GM23338 (cell line): ENCODE results near the gene PNLIPRP2.

Experiments
- CREB1 ChIP-seq: fragments of 250-450 bp; sonication (Bioruptor Pico); IDR thresholded peaks from 2 replicates; pipeline ENCODE4 v1.5.0; 2020; ENCODE audit warnings: low read depth, mild to moderate bottlenecking, moderate library complexity
- CTCF ChIP-seq, 2 experiments: fragments of 200-600 bp in 1 of 2; sonication (generic) in 1 of 2; conservative IDR thresholded peaks; 2 replicates each; pipeline versions ENCODE4 v1.5.1 to v1.6.1; 2016 to 2017; ENCODE audit warnings: antibody characterized with exemption in 2 of 2, low read depth in 2 of 2, mild to moderate bottlenecking in 2 of 2, moderate library complexity in 1 of 2
- EZH2 ChIP-seq: fragments of 200-600 bp; sonication (generic); IDR thresholded peaks from one replicate; pipeline ENCODE4 v1.8.0; 2017; ENCODE audit warnings: antibody characterized with exemption, mild to moderate bottlenecking, low read depth; ENCODE audit not compliant: unreplicated experiment
- EZH2phosphoT487 ChIP-seq: fragments of 200-600 bp; sonication (generic); IDR thresholded peaks from one replicate; pipeline ENCODE4 v1.8.1; 2018; ENCODE audit warnings: antibody characterized with exemption; ENCODE audit not compliant: unreplicated experiment
- JUNB ChIP-seq: IDR thresholded peaks from one replicate; pipeline ENCODE4 v1.6.1; 2016; ENCODE audit warnings: antibody characterized with exemption; ENCODE audit not compliant: unreplicated experiment
- NANOG ChIP-seq: IDR thresholded peaks from 2 replicates; pipeline ENCODE4 v1.6.1; 2016; ENCODE audit warnings: antibody characterized with exemption, borderline replicate concordance
- POLR2AphosphoS5 ChIP-seq: IDR thresholded peaks from 2 replicates; pipeline ENCODE4 v1.6.1; 2016; ENCODE audit warnings: antibody characterized with exemption, low read depth
- REST ChIP-seq: IDR thresholded peaks from one replicate; pipeline ENCODE4 v1.6.1; 2018; ENCODE audit warnings: antibody characterized with exemption; ENCODE audit not compliant: unreplicated experiment
- STAT1 ChIP-seq: IDR thresholded peaks from one replicate; pipeline ENCODE4 v1.6.1; 2016; ENCODE audit warnings: antibody characterized with exemption; ENCODE audit not compliant: unreplicated experiment
- ZNF114 ChIP-seq: fragments of 250-450 bp; sonication (Bioruptor Pico); IDR thresholded peaks from 2 replicates; pipeline ENCODE4 v1.5.0; 2020; ENCODE audit warnings: mild to moderate bottlenecking, moderate library complexity
- ZNF331 ChIP-seq: fragments of 250-450 bp; sonication (Bioruptor Pico); IDR thresholded peaks from 2 replicates; pipeline ENCODE4 v1.5.0; 2020; ENCODE audit warnings: low read depth, mild to moderate bottlenecking, moderate library complexity
- TF ChIP-seq, protein P1 (sequence below): IDR thresholded peaks from 2 replicates; pipeline ENCODE4 v1.6.1; 2016; ENCODE audit warnings: antibody characterized with exemption
- TF ChIP-seq, protein P2 (sequence below): fragments of 250-450 bp; sonication (Bioruptor Pico); IDR thresholded peaks from 2 replicates; pipeline ENCODE4 v1.5.0; 2020; ENCODE audit warnings: mild to moderate bottlenecking, moderate library complexity

DNA sequence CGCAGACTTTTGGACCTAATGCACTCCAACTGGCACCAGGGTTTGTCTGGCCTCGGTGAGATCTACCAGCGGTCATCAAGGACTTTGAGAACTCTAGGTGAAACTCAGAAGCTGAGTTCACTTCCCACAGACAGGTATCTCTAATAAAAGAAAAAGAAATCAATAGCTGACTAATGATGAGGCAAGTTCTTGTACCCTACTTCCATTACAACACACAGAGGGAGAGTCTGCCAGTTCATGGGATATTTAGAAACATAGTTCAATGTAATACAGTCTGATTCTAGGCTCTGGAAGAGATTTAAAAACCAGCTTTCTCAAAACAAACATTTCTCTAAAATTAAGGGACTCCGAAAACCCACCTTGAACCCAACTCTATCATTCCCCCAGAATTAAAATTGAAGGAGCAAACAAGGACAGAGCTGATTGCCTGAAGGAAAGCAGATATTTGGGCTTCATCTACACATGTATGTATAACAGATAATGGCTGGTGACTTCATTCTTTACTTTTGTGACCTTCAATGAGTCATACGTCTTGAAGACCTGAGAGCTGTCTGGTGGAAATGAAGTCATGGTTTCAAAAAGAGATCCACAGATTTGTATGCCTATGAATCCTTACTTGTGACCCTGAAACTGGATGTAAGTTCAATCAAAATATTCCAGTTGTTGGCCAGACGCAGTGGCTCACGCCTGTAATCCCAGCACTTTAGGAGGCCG is 32.7 kb upstream of the PNLIPRP2 start:
- TF ChIP-seq ZNF331 = no peak
- no peak for TF ChIP-seq POLR2AphosphoS5
- TF ChIP-seq CTCF (conservative IDR thresholded peaks at IDR 0.05; ENCODE audit: low read depth in 2 of 2) = no peak
- no peak for TF ChIP-seq CREB1 (CRISPR knock-in tag)
- no peak for TF ChIP-seq EZH2
- no peak for TF ChIP-seq EZH2phosphoT487
- no peak for TF ChIP-seq REST
- TF ChIP-seq, protein P1, sequence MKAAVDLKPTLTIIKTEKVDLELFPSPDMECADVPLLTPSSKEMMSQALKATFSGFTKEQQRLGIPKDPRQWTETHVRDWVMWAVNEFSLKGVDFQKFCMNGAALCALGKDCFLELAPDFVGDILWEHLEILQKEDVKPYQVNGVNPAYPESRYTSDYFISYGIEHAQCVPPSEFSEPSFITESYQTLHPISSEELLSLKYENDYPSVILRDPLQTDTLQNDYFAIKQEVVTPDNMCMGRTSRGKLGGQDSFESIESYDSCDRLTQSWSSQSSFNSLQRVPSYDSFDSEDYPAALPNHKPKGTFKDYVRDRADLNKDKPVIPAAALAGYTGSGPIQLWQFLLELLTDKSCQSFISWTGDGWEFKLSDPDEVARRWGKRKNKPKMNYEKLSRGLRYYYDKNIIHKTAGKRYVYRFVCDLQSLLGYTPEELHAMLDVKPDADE = no peak
- no peak for TF ChIP-seq JUNB
- no peak for TF ChIP-seq STAT1
- no peak for TF ChIP-seq ZNF114 (CRISPR knock-in tag)
- TF ChIP-seq, protein P2, sequence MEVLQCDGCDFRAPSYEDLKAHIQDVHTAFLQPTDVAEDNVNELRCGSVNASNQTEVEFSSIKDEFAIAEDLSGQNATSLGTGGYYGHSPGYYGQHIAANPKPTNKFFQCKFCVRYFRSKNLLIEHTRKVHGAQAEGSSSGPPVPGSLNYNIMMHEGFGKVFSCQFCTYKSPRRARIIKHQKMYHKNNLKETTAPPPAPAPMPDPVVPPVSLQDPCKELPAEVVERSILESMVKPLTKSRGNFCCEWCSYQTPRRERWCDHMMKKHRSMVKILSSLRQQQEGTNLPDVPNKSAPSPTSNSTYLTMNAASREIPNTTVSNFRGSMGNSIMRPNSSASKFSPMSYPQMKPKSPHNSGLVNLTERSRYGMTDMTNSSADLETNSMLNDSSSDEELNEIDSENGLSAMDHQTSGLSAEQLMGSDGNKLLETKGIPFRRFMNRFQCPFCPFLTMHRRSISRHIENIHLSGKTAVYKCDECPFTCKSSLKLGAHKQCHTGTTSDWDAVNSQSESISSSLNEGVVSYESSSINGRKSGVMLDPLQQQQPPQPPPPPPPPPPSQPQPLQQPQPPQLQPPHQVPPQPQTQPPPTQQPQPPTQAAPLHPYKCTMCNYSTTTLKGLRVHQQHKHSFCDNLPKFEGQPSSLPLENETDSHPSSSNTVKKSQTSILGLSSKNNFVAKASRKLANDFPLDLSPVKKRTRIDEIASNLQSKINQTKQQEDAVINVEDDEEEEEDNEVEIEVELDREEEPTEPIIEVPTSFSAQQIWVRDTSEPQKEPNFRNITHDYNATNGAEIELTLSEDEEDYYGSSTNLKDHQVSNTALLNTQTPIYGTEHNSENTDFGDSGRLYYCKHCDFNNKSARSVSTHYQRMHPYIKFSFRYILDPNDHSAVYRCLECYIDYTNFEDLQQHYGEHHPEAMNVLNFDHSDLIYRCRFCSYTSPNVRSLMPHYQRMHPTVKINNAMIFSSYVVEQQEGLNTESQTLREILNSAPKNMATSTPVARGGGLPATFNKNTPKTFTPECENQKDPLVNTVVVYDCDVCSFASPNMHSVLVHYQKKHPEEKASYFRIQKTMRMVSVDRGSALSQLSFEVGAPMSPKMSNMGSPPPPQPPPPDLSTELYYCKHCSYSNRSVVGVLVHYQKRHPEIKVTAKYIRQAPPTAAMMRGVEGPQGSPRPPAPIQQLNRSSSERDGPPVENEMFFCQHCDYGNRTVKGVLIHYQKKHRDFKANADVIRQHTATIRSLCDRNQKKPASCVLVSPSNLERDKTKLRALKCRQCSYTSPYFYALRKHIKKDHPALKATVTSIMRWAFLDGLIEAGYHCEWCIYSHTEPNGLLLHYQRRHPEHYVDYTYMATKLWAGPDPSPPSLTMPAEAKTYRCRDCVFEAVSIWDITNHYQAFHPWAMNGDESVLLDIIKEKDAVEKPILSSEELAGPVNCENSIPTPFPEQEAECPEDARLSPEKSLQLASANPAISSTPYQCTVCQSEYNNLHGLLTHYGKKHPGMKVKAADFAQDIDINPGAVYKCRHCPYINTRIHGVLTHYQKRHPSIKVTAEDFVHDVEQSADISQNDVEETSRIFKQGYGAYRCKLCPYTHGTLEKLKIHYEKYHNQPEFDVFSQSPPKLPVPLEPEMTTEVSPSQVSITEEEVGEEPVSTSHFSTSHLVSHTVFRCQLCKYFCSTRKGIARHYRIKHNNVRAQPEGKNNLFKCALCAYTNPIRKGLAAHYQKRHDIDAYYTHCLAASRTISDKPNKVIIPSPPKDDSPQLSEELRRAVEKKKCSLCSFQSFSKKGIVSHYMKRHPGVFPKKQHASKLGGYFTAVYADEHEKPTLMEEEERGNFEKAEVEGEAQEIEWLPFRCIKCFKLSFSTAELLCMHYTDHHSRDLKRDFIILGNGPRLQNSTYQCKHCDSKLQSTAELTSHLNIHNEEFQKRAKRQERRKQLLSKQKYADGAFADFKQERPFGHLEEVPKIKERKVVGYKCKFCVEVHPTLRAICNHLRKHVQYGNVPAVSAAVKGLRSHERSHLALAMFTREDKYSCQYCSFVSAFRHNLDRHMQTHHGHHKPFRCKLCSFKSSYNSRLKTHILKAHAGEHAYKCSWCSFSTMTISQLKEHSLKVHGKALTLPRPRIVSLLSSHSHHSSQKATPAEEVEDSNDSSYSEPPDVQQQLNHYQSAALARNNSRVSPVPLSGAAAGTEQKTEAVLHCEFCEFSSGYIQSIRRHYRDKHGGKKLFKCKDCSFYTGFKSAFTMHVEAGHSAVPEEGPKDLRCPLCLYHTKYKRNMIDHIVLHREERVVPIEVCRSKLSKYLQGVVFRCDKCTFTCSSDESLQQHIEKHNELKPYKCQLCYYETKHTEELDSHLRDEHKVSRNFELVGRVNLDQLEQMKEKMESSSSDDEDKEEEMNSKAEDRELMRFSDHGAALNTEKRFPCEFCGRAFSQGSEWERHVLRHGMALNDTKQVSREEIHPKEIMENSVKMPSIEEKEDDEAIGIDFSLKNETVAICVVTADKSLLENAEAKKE (CRISPR knock-in tag) = no peak
- no peak for TF ChIP-seq NANOG
